ENCODE data around the gene KRT9. TPM values are rescaled to one million over a fixed set of nuclear protein-coding genes. Genes with fewer than 3 reads are reported as not detected.
"Not testable (repeated sequence)": the region's sequence is repeated elsewhere in the genome, so short reads cannot be mapped to it uniquely, and the experiment has no call there.

The KRT9 gene
- total RNA-seq, 4 donors from 2014 or later = not detected

GRCh38 chr17:41578971-41579370 lies 7.1 kb upstream of the KRT9 start:
- Histone ChIP-seq H3K27ac (peak overlapping the region in 2 of 4 donors; percentile 4 to 14), H3K9me3 (no peaks in the 10 kb centered on the region)
- intact Hi-C loops (cut with DNase I; ENCODE audit: low total_unique reads) = no loop called here

GRCh38 chr17:41578538-41578937 lies 6.7 kb upstream of the KRT9 start:
- intact Hi-C loops (cut with DNase I; ENCODE audit: low total_unique reads) (no loop called here), in situ Hi-C loops (cut with MboI; ENCODE audit: low pct_ligation_motif_present in 1 of 4, low pct_unique_long_range_greater_than_20kb in 1 of 4, low sequenced_read_pairs in 3 of 4) (no loop called here)

More at GRCh38 chr17:41578971-41579370, 7.1 kb upstream of the KRT9 start:
- in situ Hi-C loops (cut with MboI; ENCODE audit: low pct_ligation_motif_present in 1 of 4, low pct_unique_long_range_greater_than_20kb in 1 of 4, low sequenced_read_pairs in 3 of 4) = no loop called here
- no peaks in the 10 kb centered on the region for H3K36me3 ChIP-seq
- H3K4me1 ChIP-seq = peaks cover 0 to 11% (median 7%) of the 10 kb centered on the region in 4 donors
- TF ChIP-seq, protein P1, sequence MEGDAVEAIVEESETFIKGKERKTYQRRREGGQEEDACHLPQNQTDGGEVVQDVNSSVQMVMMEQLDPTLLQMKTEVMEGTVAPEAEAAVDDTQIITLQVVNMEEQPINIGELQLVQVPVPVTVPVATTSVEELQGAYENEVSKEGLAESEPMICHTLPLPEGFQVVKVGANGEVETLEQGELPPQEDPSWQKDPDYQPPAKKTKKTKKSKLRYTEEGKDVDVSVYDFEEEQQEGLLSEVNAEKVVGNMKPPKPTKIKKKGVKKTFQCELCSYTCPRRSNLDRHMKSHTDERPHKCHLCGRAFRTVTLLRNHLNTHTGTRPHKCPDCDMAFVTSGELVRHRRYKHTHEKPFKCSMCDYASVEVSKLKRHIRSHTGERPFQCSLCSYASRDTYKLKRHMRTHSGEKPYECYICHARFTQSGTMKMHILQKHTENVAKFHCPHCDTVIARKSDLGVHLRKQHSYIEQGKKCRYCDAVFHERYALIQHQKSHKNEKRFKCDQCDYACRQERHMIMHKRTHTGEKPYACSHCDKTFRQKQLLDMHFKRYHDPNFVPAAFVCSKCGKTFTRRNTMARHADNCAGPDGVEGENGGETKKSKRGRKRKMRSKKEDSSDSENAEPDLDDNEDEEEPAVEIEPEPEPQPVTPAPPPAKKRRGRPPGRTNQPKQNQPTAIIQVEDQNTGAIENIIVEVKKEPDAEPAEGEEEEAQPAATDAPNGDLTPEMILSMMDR (IDR thresholded peaks at IDR 0.05) = no peak
- WGBS, 2 donors (ENCODE audit: low coverage in 1 of 2) = 73 to 100% methylated on average over 1 to 5 of the region's 5 CpGs
- peaks cover 10% of the 10 kb centered on the region for H3K27me3 ChIP-seq
- DNase-seq = no peak
- no peak overlapping the region for H3K4me3 ChIP-seq

GRCh38 chr17:41576740-41577139 lies 4.9 kb upstream of the KRT9 start:
- in situ Hi-C loops (cut with MboI; ENCODE audit: low pct_ligation_motif_present in 1 of 4, low pct_unique_long_range_greater_than_20kb in 1 of 4, low sequenced_read_pairs in 3 of 4); H3K4me1 ChIP-seq; H3K27ac ChIP-seq; intact Hi-C loops (cut with DNase I; ENCODE audit: low total_unique reads); H3K9me3 ChIP-seq; H3K4me3 ChIP-seq; H3K36me3 ChIP-seq: not testable (repeated sequence)
- peaks cover 19% of the 10 kb centered on the region for H3K27me3 ChIP-seq
- 82% methylated on average over 2 of the region's 4 CpGs; no CpG with 5 or more reads in 1 of the 2 donors for WGBS, 2 donors (ENCODE audit: low coverage in 1 of 2)
- peak; percentile 37 for DNase-seq

More at GRCh38 chr17:41578538-41578937, 6.7 kb upstream of the KRT9 start:
- no peaks in the 10 kb centered on the region for H3K9me3 ChIP-seq
- H3K27ac ChIP-seq = peak overlapping the region in 1 of 4 donors; percentile 14
- WGBS, 2 donors (ENCODE audit: low coverage in 1 of 2) = 63 to 86% methylated on average over 1 of the region's 1 CpG
- no peak for DNase-seq
- no peaks in the 10 kb centered on the region for H3K36me3 ChIP-seq
- TF ChIP-seq EP300 (IDR thresholded peaks at IDR 0.05; ENCODE audit: low read depth) = no peak
- H3K27me3 ChIP-seq = peaks cover 15% of the 10 kb centered on the region
- peaks cover 0 to 11% (median 6%) of the 10 kb centered on the region in 4 donors for H3K4me1 ChIP-seq
- no peak overlapping the region for H3K4me3 ChIP-seq

GRCh38 chr17:41575336-41575735 lies 3.5 kb upstream of the KRT9 start:
- Histone ChIP-seq H3K27me3 (peaks cover 19% of the 10 kb centered on the region), H3K4me1 (peaks cover 0 to 5% (median 0%) of the 10 kb centered on the region in 4 donors), H3K27ac (no peak overlapping the region), H3K9me3 (no peaks in the 10 kb centered on the region), H3K36me3 (no peaks in the 10 kb centered on the region), H3K4me3 (no peak overlapping the region)
- intact Hi-C loops (cut with DNase I; ENCODE audit: low total_unique reads) (no loop called here), in situ Hi-C loops (cut with MboI; ENCODE audit: low pct_ligation_motif_present in 1 of 4, low pct_unique_long_range_greater_than_20kb in 1 of 4, low sequenced_read_pairs in 3 of 4) (no loop called here)
- TF ChIP-seq EP300 (IDR thresholded peaks at IDR 0.05; ENCODE audit: low read depth) (no peak), POLR2AphosphoS5 (IDR thresholded peaks at IDR 0.05) (no peak), POLR2A (IDR thresholded peaks at IDR 0.05) (no peak)
- TF ChIP-seq, protein P1 (IDR thresholded peaks at IDR 0.05) = no peak
- DNase-seq = no peak
- WGBS, 2 donors (ENCODE audit: low coverage in 1 of 2) = 57 to 60% methylated on average over 1 to 3 of the region's 3 CpGs

- no peaks in the 10 kb centered on the region for H3K4me1 ChIP-seq
- H3K27ac ChIP-seq = no peak overlapping the region
- 63 to 80% methylated on average over 3 to 6 of the region's 6 CpGs for WGBS, 2 donors (ENCODE audit: low coverage in 1 of 2)
- no peak for TF ChIP-seq POLR2AphosphoS5 (IDR thresholded peaks at IDR 0.05)
- TF ChIP-seq, protein P1 (IDR thresholded peaks at IDR 0.05) = no peak
- no peak for TF ChIP-seq EP300 (IDR thresholded peaks at IDR 0.05; ENCODE audit: low read depth)
- no peak for TF ChIP-seq POLR2A (IDR thresholded peaks at IDR 0.05)
- H3K4me3 ChIP-seq = no peak overlapping the region
- H3K36me3 ChIP-seq = no peaks in the 10 kb centered on the region
- in situ Hi-C loops (cut with MboI; ENCODE audit: low pct_ligation_motif_present in 1 of 4, low pct_unique_long_range_greater_than_20kb in 1 of 4, low sequenced_read_pairs in 3 of 4) = no loop called here
- H3K9me3 ChIP-seq = no peaks in the 10 kb centered on the region
- intact Hi-C loops (cut with DNase I; ENCODE audit: low total_unique reads) = no loop called here
- no peak for DNase-seq
- peaks cover 14% of the 10 kb centered on the region for H3K27me3 ChIP-seq
Observed at GRCh38 chr17:41567317-41567716, 4.5 kb downstream of the KRT9 start.

Data from transverse colon (tissue), 4 donors.